Activated CD4-positive, alpha-beta T cell treated with anti-CD3 and anti-CD28 coated beads, Interleukin-2, amount 50 U/mL, for 24 hours (primary cell): ENCODE data around the gene ANKRD26.

Experiments used
- DNase-seq, 2 donors: peaks; one replicate each; pipeline ENCODE4 v3.0.0-alpha.2; 2020; ENCODE audit warnings: low read depth in 1 of 2, low spot score in 1 of 2

Gene ANKRD26

DNA sequence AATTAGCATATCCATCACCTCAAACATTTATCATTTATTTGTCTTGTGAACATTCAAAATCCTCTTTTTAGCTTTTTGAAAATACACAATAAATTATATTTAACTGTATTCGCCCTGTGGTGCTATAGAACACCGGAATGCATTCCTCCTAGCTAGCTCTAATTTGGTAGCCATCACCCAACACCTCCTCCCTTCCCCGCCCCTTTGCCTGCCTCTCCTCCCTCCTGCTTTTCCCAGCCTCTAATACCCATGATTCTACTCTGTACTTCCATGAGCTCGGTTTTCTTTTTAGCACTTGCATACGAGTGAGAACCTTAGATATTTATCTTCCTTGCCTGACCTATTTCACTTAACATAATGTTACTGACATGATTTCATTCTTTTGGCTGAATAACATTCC lies 80.1 kb downstream of the ANKRD26 start:
- no peak for DNase-seq

DNA sequence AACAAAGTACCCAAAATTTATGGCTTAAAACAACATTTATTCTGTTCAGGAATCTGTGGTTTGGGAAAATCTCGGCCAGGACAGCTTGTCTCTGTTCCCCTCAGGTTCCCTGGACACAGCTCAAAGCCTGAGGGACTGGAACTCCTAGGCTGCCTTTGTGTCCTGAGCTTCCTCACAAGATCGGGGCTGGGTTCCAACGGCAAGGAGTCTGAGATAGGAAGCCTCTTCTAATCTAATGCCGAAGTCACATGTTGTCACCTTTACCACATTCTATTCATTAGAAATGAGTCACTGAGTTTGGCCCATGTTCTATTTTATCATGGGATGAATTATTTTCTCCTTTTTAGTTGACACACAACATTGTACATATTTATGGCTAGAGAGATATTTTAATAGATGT lies 80.5 kb downstream of the ANKRD26 start:
- DNase-seq, result no peak

GRCh38 chr10:26997610-26998009 lies 102.7 kb downstream of the ANKRD26 start:
- no peak for DNase-seq

DNA sequence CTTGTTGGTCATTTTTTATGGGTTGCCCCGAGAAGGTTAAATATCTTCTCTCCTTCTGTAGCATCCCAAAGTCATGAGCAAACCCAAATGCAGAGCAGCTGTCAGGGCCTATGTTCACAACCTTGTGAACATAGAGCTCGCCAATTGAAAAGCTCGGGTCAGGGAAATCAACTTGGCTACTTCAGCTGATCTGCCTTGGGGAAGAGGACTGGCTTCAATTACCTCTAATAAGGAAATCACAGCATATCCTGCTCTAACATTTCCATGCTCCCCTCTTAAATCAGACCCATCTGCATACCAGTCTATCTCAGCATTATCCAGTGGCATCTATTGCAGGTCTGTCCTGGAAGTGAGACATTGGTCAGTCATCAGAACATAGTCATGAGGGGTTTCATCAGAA lies 105.6 kb downstream of the ANKRD26 start:
- no peak for DNase-seq

DNA sequence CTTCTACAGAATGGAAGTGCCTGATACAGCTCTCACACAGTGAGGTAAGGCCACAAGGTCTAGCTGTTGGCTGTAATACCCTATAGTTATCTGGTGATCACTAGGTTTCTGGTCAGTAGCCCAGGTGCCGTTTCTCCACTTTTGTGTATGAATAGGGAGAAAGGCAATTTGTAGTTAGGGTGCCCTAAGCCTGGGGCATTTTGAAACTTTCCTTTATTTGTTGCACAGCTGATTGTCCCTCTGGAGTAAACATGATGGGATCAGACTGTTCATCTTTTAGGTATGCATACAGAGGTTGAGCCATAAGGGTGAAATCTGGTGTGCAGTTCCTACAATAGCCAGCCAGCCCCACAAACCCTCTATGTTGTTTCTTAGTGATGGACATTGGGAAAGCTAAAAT lies 112.4 kb downstream of the ANKRD26 start:
- DNase-seq, result no peak

- no peak for DNase-seq
These were observed 117.1 kb downstream of the ANKRD26 start for GRCh38 chr10:26983156-26983555.

- DNase-seq, result no peak
These were observed 118.2 kb downstream of the ANKRD26 start for GRCh38 chr10:26982058-26982457.

DNA sequence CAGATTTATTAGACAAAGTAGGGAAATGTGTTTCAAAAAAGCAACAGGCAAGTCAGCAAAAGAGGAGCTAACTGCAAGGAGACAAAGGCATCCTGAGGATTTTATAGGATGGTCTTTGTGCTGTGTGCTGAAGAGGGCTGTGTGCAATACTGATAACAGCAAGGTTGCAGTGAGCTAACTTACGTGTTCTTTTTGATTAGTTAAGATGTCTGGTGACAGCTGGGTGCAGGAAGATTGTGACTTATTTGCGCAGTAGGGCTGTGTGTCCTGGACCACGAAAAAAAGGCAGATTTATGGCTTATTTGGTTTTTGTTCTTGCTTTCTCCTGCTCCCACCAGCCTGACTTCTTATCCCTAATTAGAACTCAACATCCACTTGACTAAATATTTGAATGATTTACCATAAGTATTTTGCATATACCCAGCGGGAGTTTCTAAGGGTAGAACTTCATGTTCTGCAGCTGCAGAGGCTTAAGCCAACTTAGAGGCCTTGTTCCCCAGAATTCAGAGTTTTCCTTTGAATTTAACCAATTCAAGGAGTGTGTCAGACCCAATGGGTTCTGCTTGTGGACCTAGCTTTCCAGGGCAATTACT lies 119.0 kb downstream of the ANKRD26 start:
- no peak for DNase-seq

DNA sequence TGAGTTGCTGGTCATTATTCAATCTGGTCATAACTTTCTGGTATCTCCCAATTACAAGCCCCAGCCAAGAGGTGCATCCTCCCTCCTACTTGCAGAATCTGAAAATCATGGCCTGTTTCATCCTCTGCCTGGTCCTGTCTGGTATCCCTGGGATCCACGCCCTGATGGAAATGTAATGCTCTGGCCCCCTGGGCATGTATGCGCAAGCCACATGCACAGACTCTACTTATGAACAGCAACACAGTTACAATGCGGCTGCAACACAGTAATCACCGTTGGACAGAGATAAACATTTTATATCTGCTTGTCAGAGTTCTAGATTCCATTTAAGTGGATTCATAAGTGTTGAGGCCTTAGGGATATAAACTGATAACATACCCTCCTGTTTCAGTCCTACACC lies 121.8 kb downstream of the ANKRD26 start:
- DNase-seq, result no peak

DNA sequence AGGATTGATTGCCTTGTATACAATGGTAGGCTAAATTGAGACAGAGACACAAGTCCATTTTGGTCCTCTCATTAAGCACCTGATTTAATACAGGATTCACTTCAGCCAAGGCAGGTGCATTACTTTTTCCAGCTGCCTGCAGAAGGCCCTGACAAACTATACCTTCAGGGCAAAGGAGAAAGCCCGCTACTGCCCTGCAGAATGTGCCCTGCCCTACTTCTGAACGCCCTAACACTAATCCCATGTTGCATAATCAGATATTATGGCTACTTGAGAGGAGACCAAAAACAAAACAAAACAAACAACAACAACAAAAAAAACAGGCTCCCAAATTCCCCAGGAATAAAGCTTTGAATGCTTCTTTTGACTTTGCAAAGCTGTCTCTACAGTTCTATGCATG lies 122.7 kb downstream of the ANKRD26 start:
- no peak for DNase-seq

DNA sequence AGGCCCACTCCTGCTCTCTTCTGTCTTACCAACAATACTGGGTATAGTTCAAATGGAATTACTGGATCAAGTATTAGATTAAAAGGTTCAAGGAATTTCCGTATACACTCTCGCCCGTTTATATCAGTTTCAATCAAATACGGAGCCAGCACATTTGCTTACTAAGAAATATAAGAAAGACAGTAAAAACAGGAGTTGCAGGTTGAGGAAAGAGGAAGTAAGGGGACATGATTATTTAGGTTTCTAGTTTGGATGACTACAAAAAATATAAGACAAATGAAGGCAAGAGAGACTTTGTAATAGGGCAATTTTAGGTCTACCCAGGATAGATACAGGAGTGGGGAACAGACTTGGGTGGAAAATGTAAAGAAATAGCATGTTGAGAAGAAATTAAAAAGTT lies 129.6 kb downstream of the ANKRD26 start:
- no peak for DNase-seq

GRCh38 chr10:26969145-26969926 lies 131.0 kb downstream of the ANKRD26 start:
- no peak for DNase-seq

GRCh38 chr10:26962835-26963234 lies 137.5 kb downstream of the ANKRD26 start:
- no peak for DNase-seq

- no peak for DNase-seq
These were observed 140.0 kb downstream of the ANKRD26 start for GRCh38 chr10:26960308-26960707.

DNA sequence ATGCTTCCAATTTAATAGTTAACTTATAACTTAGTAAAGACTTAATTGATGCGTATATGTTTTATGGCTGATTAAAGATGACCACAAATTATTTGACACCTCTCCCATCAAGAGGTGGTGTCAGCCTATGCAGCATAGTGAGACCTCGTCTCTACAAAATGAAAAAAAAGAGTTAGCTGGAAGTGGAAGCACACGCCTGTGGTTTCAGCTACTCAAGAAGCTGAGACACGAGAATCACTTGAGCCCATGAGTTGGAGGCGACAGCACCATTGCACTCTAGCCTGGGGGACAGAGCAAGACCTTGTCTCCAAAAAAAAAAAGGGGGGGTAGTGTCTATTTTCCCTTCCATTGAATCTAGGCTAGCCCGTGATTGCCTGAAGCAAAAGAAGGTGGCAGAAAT lies 140.5 kb downstream of the ANKRD26 start:
- no peak for DNase-seq
